Body of pancreas (tissue), 4 donors: Measurements from ENCODE around the gene CCDC170. TPM values are rescaled to one million over a fixed set of nuclear protein-coding genes. Genes with fewer than 3 reads are reported as not detected.

Experiments used
- ATAC-seq: fragments of 150-250 bp; one replicate; pipeline ENCODE4 v1.9.1; 2016
- DNase-seq, 4 donors: peaks; one replicate each; pipeline ENCODE4 v3.0.0-alpha.2; 2019
- H3K27ac ChIP-seq, 4 donors: fragments of 200-600 bp; sonication (generic); 1 replicate in 3 of 4; 2 replicates in 1 of 4; pipeline versions ENCODE4 v1.5.1 to v1.6.1; 2016 to 2019; ENCODE audit warnings: mild to moderate bottlenecking in 1 of 4, mixed read lengths in 1 of 4, moderate library complexity in 1 of 4
- H3K27me3 ChIP-seq, 2 donors: fragments of 200-600 bp; sonication (generic); one replicate each; pipeline ENCODE4 v1.6.0; 2016; ENCODE audit warnings: mild to moderate bottlenecking in 1 of 2
- H3K36me3 ChIP-seq, 2 donors: fragments of 200-600 bp; sonication (generic); replicated peaks in 1 of 2; 2 replicates each; pipeline ENCODE4 v1.5.1; 2016; ENCODE audit warnings: low read depth in 2 of 2; ENCODE audit not compliant: insufficient read depth in 1 of 2
- H3K4me1 ChIP-seq: fragments of 200-600 bp; sonication (generic); one replicate; pipeline ENCODE4 v1.6.0; 2016
- H3K4me3 ChIP-seq, 2 donors: fragments of 200-600 bp; sonication (generic); 1 replicate in 1 of 2; 2 replicates in 1 of 2; pipeline ENCODE4 v1.5.1; 2016 to 2019
- H3K9me3 ChIP-seq, 3 donors: fragments of 200-600 bp; sonication (generic); 1 replicate in 2 of 3; 2 replicates in 1 of 3; pipeline ENCODE4 v1.5.1; 2016
- CTCF ChIP-seq, 7 experiments: fragments of 450-650 bp in 4 of 7; fragments of 200-600 bp in 3 of 7; sonication (generic) in 3 of 7; IDR thresholded peaks; one replicate each; pipeline ENCODE4 v1.5.1; 2016 to 2019; ENCODE audit warnings: antibody characterized with exemption in 7 of 7
- POLR2A ChIP-seq, 3 donors: fragments of 450-650 bp; IDR thresholded peaks; one replicate each; pipeline ENCODE4 v1.6.1; 2016; ENCODE audit warnings: antibody characterized with exemption in 3 of 3, mild to moderate bottlenecking in 2 of 3
- WGBS, 2 donors: methylation state at CpG; one replicate each; pipeline ENCODE4 v1.1.5; 2017; 5-methylcytosine and 5-hydroxymethylcytosine counted together
- intact Hi-C: fragments of 100-400 bp; cut with DNase I; formaldehyde crosslinking; loops from one replicate; pipeline ENCODE4 v1.15.1; 2023
- total RNA-seq, 2 donors: library from RNA; depleted of rRNA; stranded (reverse); fragments of >200 nt; gene quantifications; one replicate each; pipeline ENCODE4 v1.1.0, GENCODE V29; 2016

The CCDC170 gene
- total RNA-seq, 2 donors from 2014 or later: 2.1 TPM; not detected in 1

- H3K4me1 ChIP-seq: no peaks in the 10 kb centered on the region
- peaks cover 0 to 4% of the 10 kb centered on the region in 2 donors for H3K36me3 ChIP-seq
- H3K27me3 ChIP-seq: no peaks in the 10 kb centered on the region
- no peaks in the 10 kb centered on the region for H3K9me3 ChIP-seq
- no peak for ATAC-seq
- H3K27ac ChIP-seq: no peak overlapping the region
- TF ChIP-seq CTCF (IDR thresholded peaks at IDR 0.05): no peak
- TF ChIP-seq POLR2A (IDR thresholded peaks at IDR 0.05): no peak
- intact Hi-C loops: no loop called here
- no peak overlapping the region for H3K4me3 ChIP-seq
- no peak for DNase-seq
Observed at GRCh38 chr6:151464702-151465101, 29.1 kb upstream of the CCDC170 start.

- intact Hi-C loops: no loop called here
- H3K27me3 ChIP-seq: no peaks in the 10 kb centered on the region
- WGBS, 2 donors: 14 to 33% methylated on average over 15 to 16 of the region's 16 CpGs
- no peak overlapping the region for H3K4me3 ChIP-seq
- TF ChIP-seq POLR2A (IDR thresholded peaks at IDR 0.05) (no peak), CTCF (IDR thresholded peaks at IDR 0.05) (peak; percentile 45 to 92 (median 69))
- H3K27ac ChIP-seq: no peak overlapping the region
- ATAC-seq (no peak), DNase-seq (peak in 3 of 4 donors; percentile 41 to 59 (median 49))
- no peaks in the 10 kb centered on the region for H3K4me1 ChIP-seq
- no peaks in the 10 kb centered on the region for H3K36me3 ChIP-seq
- H3K9me3 ChIP-seq: no peaks in the 10 kb centered on the region
Observed at GRCh38 chr6:151475653-151476523, 17.9 kb upstream of the CCDC170 start.

- Histone ChIP-seq H3K27me3 (no peaks in the 10 kb centered on the region), H3K9me3 (no peaks in the 10 kb centered on the region), H3K4me3 (no peak overlapping the region), H3K36me3 (no peaks in the 10 kb centered on the region), H3K4me1 (no peaks in the 10 kb centered on the region), H3K27ac (no peak overlapping the region)
- ATAC-seq: no peak
- DNase-seq: no peak
- TF ChIP-seq POLR2A (IDR thresholded peaks at IDR 0.05) (no peak), CTCF (IDR thresholded peaks at IDR 0.05) (no peak)
- WGBS, 2 donors: 88 to 91% methylated on average over 11 to 12 of the region's 12 CpGs
- intact Hi-C loops: no loop called here
Observed at GRCh38 chr6:151477726-151478125, 16.1 kb upstream of the CCDC170 start.

- no peaks in the 10 kb centered on the region for H3K4me1 ChIP-seq
- WGBS, 2 donors: 71 to 84% methylated on average over 6 of the region's 6 CpGs
- H3K27ac ChIP-seq: no peak overlapping the region
- H3K4me3 ChIP-seq: no peak overlapping the region
- H3K9me3 ChIP-seq: no peaks in the 10 kb centered on the region
- no peaks in the 10 kb centered on the region for H3K27me3 ChIP-seq
- no peak for ATAC-seq
- no peak for DNase-seq
- TF ChIP-seq POLR2A (IDR thresholded peaks at IDR 0.05) (no peak), CTCF (IDR thresholded peaks at IDR 0.05) (no peak)
- intact Hi-C loops: no loop called here
- H3K36me3 ChIP-seq: no peaks in the 10 kb centered on the region
Observed at GRCh38 chr6:151478670-151479069, 15.1 kb upstream of the CCDC170 start.

GRCh38 chr6:151481786-151482185, 12.0 kb upstream of the CCDC170 start:
- ATAC-seq (no peak), DNase-seq (no peak)
- no peak for TF ChIP-seq POLR2A (IDR thresholded peaks at IDR 0.05)
- TF ChIP-seq CTCF (IDR thresholded peaks at IDR 0.05): no peak
- H3K27ac ChIP-seq: no peak overlapping the region
- intact Hi-C loops: no loop called here
- H3K36me3 ChIP-seq: no peaks in the 10 kb centered on the region
- no peaks in the 10 kb centered on the region for H3K4me1 ChIP-seq
- H3K4me3 ChIP-seq: no peak overlapping the region
- no peaks in the 10 kb centered on the region for H3K9me3 ChIP-seq
- no peaks in the 10 kb centered on the region for H3K27me3 ChIP-seq
